Measurements from ENCODE around the gene DPM2.

Gene DPM2

GRCh38 chr9:127973169-127974000 lies 35.7 kb upstream of the DPM2 start:
- DNase-seq (ENCODE audit: low read depth in 2 of 2): no peak

GRCh38 chr9:127972236-127972871 lies 34.7 kb upstream of the DPM2 start:
- DNase-seq (ENCODE audit: low read depth in 2 of 2): no peak

GRCh38 chr9:127971357-127972235 lies 33.9 kb upstream of the DPM2 start:
- DNase-seq (ENCODE audit: low read depth in 2 of 2): no peak

- peak in 1 of 2 experiments; percentile 59 for DNase-seq (ENCODE audit: low read depth in 2 of 2)
These were observed 33.0 kb upstream of the DPM2 start for GRCh38 chr9:127970401-127971313.

DNA sequence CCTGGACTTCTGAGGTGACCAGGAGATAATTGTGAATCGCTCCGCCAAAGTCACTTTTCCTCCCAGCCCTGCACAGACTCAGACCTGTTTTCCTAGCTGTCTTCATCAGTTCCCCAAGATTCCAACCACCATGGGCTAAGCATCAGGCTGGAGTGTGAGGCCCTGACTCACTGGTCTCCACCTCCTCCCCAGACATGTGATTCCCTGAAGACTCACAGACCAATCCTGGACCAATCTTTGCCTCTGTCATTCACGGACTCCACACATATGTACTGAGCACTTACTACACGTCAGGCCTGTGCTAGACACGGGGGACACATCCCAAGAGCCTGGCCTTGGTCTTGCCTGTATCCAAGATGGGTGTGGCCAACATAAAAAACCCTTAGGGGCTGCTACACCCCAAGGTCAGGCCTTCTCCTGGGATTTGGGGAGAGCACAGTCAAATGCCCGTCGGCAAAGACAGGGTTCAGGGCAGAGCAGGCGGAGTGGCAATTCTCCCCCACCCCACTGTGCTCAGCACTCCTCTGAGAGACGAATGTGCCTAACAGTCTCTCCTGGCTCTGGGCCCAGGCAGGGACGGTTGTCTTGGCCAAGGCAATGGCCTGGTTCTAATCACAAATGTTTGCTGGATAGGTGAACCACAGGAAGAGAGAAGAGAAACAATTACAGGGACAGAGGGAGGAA lies 31.2 kb upstream of the DPM2 start:
- DNase-seq (ENCODE audit: low read depth in 2 of 2): no peak

GRCh38 chr9:127968042-127968441 lies 30.4 kb upstream of the DPM2 start:
- DNase-seq (ENCODE audit: low read depth in 2 of 2): no peak

GRCh38 chr9:127967151-127967809 lies 29.6 kb upstream of the DPM2 start:
- DNase-seq (ENCODE audit: low read depth in 2 of 2): no peak

DNA sequence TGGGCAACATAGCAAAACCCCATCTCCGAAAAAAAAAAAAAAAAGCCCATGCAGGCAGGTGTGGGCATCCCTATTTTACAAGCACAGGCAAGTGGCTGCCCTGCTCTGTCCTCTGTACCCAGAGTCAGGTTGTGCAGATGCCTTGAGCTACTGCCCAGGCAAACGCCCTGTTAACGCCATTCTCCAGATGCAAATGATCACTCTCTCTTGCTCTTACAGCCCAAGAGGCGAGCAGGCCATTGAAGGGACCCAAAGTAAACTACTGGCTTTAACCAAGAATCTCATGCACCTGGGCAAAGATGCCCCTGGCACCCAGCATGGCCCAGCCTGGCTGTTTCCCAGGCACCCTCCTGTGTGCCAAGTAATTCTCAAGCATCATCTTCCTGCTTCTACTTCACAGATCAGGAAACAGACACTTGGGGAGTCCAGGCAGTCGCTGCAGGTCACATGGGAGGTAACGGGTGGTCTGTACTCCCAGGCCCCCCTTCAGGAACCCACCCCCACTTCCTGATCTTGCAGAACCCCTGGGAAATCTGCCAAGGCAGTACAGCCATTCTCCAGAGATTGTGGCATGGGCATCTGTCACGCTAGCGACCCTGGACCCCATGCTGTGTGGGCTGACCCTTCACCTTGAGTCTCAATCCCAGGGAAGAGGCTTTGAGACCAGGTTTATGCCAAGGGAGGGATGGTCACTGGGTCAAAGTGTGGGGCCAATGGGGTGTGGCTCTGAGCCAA lies 28.9 kb upstream of the DPM2 start:
- DNase-seq (ENCODE audit: low read depth in 2 of 2): no peak

- DNase-seq (ENCODE audit: low read depth in 2 of 2): no peak
These were observed 28.3 kb upstream of the DPM2 start for GRCh38 chr9:127965953-127966352.

- no peak for DNase-seq (ENCODE audit: low read depth in 2 of 2)
These were observed 25.9 kb upstream of the DPM2 start for GRCh38 chr9:127963359-127964064.

- no peak for DNase-seq (ENCODE audit: low read depth in 2 of 2)
These were observed 25.3 kb upstream of the DPM2 start for GRCh38 chr9:127963041-127963358.

DNA sequence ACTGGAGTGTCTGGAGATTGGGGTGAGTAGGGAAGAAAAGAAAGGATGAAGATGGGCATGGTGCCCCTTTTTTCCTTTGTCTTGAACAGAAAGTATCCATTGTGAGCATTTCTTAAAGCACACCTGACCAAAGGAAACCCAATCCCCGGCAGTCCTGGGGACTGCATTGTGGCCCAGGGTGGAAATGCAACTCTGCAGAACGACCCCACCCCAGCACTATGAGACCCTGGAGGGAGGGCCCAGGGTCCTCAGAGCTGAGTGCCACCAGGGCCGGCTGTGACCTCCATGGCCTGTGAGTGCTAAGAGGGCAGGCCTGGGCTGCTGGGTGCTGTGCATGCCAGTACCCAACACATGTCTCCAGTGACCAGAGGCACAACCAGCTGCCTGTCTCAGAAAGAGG lies 24.6 kb upstream of the DPM2 start:
- DNase-seq (ENCODE audit: low read depth in 2 of 2): no peak

DNA sequence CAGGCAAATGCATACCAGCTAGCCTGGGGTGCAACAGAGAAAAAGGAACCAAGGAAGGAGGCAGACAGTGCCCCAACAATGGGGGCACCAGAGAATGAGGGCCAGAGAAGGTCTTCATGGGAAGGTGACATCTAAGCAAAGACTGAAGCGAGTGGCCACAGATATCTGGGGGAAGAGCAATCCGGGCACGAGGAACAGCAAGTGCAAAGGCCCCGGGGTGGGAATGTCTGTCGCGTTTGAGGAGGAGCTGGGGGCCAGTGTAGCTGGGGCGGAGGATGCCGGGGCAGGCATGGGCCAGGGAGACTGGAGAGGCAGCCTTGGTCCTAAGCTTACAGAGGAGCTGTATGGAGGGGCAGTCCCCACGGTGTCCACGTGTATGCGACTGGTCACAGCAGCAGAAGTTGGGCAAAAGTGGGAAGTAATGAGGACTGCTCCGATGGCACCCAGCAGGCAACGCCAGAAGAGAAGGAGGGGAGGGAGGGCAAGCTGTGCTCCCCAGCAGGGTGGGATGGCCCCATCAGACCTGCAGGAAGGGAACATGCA lies 24.0 kb upstream of the DPM2 start:
- DNase-seq (ENCODE audit: low read depth in 2 of 2): no peak

GRCh38 chr9:127961155-127961490 lies 23.5 kb upstream of the DPM2 start:
- no peak for DNase-seq (ENCODE audit: low read depth in 2 of 2)

- DNase-seq (ENCODE audit: low read depth in 2 of 2): no peak
These were observed 22.9 kb upstream of the DPM2 start for GRCh38 chr9:127960410-127961154.

- DNase-seq (ENCODE audit: low read depth in 2 of 2): no peak
These were observed 22.3 kb upstream of the DPM2 start for GRCh38 chr9:127959841-127960409.

GRCh38 chr9:127959398-127959797 lies 21.7 kb upstream of the DPM2 start:
- DNase-seq (ENCODE audit: low read depth in 2 of 2): no peak

- no peak for DNase-seq (ENCODE audit: low read depth in 2 of 2)
These were observed 21.1 kb upstream of the DPM2 start for GRCh38 chr9:127958728-127959127.

Data from stimulated activated CD4-positive, alpha-beta T cell treated with anti-CD3 and anti-CD28 coated beads, Interleukin-12 subunit alpha, Interleukin-12 subunit beta, amount 100 ng/mL, for 24 hours (primary cell).